Thyroid gland (tissue), 4 donors: ENCODE measurements around the gene CDH23.

ENCODE experiments used
- POLR2A ChIP-seq, 2 donors: fragments of 450-650 bp; IDR thresholded peaks; one replicate each; pipeline ENCODE4 v1.6.1; 2017; ENCODE audit warnings: antibody characterized with exemption in 2 of 2, mild to moderate bottlenecking in 2 of 2, moderate library complexity in 1 of 2
- TF ChIP-seq, protein P1 (sequence below), 6 experiments: fragments of 200-600 bp in 3 of 6; fragments of 450-650 bp in 3 of 6; sonication (generic) in 3 of 6; IDR thresholded peaks; one replicate each; pipeline ENCODE4 v1.5.1; 2016 to 2019; ENCODE audit warnings: antibody characterized with exemption in 6 of 6, mild to moderate bottlenecking in 2 of 6, inconsistent platforms in 1 of 6, moderate library complexity in 1 of 6

DNA sequence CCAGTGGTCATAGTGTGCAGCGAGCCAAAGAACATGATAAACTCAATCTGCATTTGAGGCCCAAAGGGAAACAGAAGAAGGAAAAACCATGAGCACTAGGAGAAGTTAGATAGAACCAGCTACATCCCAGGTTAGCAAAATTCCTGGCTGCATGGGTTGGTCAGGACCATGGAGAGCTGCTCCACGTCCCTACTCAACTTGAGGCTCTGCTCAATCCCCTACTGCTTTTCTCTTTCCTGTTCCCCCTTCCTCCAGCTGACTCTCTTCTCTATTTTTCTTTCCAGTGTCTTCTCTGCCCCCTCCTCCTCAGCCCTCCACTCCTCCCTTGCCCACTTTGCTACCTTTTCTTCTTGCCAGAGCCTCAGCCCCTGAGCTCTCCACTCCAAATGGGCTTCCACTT, 398.5 kb downstream of the CDH23 start:
- TF ChIP-seq, protein P1, sequence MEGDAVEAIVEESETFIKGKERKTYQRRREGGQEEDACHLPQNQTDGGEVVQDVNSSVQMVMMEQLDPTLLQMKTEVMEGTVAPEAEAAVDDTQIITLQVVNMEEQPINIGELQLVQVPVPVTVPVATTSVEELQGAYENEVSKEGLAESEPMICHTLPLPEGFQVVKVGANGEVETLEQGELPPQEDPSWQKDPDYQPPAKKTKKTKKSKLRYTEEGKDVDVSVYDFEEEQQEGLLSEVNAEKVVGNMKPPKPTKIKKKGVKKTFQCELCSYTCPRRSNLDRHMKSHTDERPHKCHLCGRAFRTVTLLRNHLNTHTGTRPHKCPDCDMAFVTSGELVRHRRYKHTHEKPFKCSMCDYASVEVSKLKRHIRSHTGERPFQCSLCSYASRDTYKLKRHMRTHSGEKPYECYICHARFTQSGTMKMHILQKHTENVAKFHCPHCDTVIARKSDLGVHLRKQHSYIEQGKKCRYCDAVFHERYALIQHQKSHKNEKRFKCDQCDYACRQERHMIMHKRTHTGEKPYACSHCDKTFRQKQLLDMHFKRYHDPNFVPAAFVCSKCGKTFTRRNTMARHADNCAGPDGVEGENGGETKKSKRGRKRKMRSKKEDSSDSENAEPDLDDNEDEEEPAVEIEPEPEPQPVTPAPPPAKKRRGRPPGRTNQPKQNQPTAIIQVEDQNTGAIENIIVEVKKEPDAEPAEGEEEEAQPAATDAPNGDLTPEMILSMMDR (IDR thresholded peaks at IDR 0.05) = no peak
- TF ChIP-seq POLR2A (IDR thresholded peaks at IDR 0.05) = no peak
